Measurements from ENCODE around the gene MARK3. TPM values are rescaled to one million over a fixed set of nuclear protein-coding genes. Genes with fewer than 3 reads are reported as not detected.

Gene MARK3
- total RNA-seq, 1 experiment from 2014 or later: 35.8 TPM

DNA sequence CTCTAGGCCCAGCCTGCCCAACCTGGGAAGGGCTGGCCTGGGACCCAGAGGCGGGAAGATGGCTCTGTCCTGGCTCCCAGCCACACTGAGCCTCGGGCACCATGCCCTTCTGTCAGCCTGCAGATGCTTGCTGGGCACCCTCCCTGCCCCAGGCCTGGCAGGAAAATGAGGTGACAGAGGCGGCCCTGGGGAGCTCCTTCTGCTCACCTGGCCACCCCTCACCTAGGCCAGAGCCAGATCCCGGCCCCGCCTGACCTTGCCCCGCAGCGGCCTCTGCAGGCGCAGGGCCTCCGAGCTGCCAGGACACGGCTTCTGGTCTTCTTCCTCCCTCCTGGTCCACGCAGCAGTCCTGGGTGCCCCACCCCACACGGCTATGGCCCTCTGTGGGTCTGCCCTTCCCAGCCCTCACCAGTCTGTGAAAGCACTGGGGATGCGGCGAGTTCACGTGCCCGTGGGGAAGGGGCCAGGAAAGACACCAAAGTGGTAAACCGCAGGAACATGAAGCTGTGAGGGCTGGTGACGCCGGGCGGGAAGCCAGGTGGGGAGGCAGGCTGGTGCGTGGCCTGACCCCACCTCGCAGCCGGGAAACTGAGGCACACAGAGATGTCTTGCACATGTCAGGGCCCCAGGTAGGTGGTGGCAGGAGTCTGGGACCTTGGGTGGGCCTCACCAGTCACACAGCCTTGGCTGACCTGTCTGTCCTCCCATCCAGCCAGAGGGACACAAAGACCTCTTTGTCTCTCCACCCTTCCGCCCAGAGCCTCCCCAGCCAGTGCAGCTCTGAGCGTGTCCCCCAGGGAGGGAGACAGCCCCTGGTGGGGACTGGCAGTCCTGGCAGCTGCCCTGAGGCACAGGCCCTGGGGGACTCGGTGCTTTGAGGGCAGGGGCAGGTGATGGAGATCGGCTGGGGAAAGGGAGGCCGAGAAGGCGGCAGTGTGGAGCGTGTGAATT lies 164.4 kb downstream of the MARK3 start:
- DNase-seq (ENCODE audit: low spot score): no peak

DNA sequence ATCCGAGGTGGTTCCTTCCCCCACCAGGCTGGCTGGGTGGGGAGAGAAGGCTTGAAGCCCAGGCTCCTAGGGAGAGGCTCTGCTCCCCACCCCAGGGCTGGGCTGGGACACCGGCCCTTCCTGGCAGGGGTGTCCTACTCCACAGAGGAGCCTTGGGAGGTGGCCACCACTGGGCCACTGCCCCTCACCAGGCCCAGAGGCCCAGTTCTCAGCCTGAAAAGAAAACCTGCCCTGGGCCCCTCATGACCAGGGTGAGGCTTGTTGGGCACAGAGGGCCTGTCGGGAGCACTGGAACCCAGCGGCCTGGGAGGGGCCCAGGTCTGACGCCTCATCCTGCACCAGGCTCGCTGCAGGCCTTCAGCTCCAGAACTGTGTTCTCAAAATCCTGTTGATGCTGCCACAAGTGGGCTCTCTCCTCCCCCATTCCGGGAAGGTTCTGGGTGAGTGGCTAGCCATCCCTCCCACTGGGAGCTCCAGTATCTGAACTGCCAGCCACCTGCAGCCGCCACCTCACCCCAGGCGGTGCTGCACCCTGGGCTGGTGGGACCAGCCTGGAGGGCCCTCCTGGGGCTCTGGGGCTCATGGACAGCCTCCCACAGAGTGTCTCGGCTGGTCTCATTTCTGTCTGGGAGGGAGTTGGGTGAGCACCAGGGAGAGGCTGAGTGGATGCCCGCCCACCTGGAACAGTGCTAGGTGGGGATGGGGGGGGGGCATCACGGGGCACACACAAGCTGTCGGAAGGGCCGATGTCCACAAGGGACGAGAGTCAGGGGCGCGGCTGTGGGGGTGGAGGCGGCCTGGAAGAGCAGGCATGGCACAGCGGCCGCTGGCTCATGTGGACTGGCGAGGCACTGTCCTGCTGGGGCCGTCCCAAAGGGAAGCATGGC lies 165.5 kb downstream of the MARK3 start:
- no peak for DNase-seq (ENCODE audit: low spot score)

DNA sequence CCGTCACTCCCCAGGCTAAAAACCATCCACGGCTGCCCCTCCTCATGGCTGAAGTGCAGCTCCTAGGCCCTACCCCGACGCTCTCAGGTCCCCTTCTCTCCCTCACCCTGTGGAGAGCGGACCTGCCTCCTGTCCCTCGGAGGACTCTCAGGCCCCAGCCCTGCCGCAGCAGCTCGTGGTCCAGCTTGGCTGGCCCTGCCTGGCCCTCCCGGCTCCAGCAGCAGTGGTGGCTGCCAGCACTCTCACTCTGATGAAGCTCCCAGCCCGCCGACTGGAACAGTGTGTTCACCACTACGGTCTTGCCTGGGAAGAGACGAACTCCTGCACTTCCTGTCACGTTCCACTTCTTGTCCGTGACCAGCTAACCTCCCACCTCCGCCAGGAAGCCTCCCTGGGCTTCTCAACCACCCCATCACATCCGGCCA lies 166.1 kb downstream of the MARK3 start:
- DNase-seq (ENCODE audit: low spot score): no peak

DNA sequence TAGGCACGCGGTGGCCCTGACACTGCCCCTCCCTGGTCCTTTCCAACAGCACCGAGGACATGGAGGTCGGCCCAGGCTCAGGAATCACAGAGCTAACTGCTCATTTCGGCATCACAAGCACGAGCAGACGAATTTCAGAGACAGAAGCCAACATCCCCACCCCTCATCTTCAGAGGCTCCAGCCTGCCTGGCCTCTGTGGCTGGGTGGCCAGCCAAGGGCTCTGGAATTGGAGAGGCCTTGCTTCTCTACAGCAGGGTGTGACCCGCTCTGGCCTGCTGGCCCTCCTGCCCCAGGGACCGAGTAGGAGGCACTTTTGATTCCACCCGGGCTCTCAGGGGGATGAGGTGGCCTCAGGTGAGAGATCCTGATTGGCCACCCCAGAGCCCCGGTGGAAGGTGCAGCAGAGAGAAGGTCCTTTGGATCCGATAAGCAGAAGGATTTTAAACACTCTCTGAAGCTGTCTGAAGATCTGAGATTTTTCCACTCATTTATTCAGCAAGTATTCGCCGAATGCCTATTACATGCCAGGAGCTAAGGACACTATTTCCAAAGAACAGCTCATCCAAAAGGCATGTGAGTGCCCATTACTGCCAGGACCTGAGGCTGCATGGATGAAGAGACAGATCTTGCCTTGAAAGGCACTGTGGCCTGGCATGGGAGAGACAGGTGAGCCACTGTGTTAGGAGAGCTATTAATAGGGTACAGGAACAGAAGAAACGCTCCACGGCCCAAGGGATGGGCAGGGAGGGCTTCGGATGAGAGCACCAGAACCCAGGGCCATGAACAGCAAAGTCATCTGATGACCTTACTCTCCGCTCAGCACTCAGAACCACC lies 167.0 kb downstream of the MARK3 start:
- DNase-seq (ENCODE audit: low spot score): no peak

DNA sequence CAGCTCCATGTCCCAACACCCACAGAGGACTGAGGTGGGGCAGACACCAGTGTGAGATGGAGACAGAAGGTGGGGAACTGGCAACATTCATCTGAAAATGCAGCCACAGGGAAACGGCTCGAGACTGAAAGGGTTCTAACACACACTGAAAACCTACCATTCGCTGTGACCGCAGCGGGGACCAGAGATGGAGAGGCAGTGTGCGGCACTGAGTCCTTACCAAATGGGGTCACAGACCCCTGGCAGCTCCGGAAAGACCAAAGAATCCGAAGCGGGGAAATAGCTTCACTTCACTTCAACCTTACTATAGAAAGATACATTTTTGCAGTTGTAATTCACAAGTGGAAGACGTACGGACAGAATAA lies 167.6 kb downstream of the MARK3 start:
- DNase-seq (ENCODE audit: low spot score): no peak

Other genes with a start within 250 kb of the MARK3 start
- 87.3 and 145 TPM in 2 replicates for gene EIF5, start 51.2 kb upstream of the MARK3 start, total RNA-seq (2014; rRNA removed; shearing (Covaris generic))
- gene CKB, start 137.4 kb downstream of the MARK3 start, total RNA-seq (2014; rRNA removed; shearing (Covaris generic)): 47.1 and 52.4 TPM in 2 replicates
- gene TRMT61A, start 143.8 kb downstream of the MARK3 start, total RNA-seq (2014; rRNA removed; shearing (Covaris generic)): 5.8 and 6.8 TPM in 2 replicates
- gene BAG5, start 177.2 kb downstream of the MARK3 start, total RNA-seq (2014; rRNA removed; shearing (Covaris generic)): 11.3 and 18.5 TPM in 2 replicates
- 21.7 and 22.3 TPM in 2 replicates for gene COA8, start 177.5 kb downstream of the MARK3 start, total RNA-seq (2014; rRNA removed; shearing (Covaris generic))
- 75.5 and 83.8 TPM in 2 replicates for gene KLC1, start 243.8 kb downstream of the MARK3 start, total RNA-seq (2014; rRNA removed; shearing (Covaris generic))